Small intestine (tissue), 7 donors: ENCODE measurements around the gene FAU. TPM values are rescaled to one million over a fixed set of nuclear protein-coding genes. Genes with fewer than 3 reads are reported as not detected.
"Not testable (repeated sequence)": the region's sequence is repeated elsewhere in the genome, so short reads cannot be mapped to it uniquely, and the experiment has no call there.

Experiments
- DNase-seq, 2 donors: peaks; one replicate each; pipeline versions ENCODE4 v3.0.0 to v3.0.0-alpha.2; 2013
- FAIRE-seq: peaks from 2 replicates; lab custom pipeline; 2012; peaks lifted over from hg19 to GRCh38; lab: Jason Lieb, UNC
- H3K27ac ChIP-seq, 3 donors: one replicate each; pipeline ENCODE4 v1.5.1; 2013; ENCODE audit warnings: low read length in 2 of 3, mild to moderate bottlenecking in 2 of 3, control low read depth in 1 of 3, inconsistent platforms in 1 of 3, low read depth in 1 of 3, moderate library complexity in 1 of 3
- H3K27me3 ChIP-seq, 3 donors: one replicate each; pipeline ENCODE4 v1.6.1; 2013; ENCODE audit warnings: low read length in 3 of 3, inconsistent platforms in 1 of 3; ENCODE audit not compliant: control insufficient read depth in 3 of 3, insufficient read depth in 3 of 3
- H3K36me3 ChIP-seq, 3 donors: one replicate each; pipeline ENCODE4 v1.6.1; 2013; ENCODE audit warnings: low read length in 3 of 3, inconsistent platforms in 1 of 3, low read depth in 1 of 3, mild to moderate bottlenecking in 1 of 3, moderate library complexity in 1 of 3; ENCODE audit not compliant: control insufficient read depth in 3 of 3, insufficient read depth in 2 of 3
- H3K4me1 ChIP-seq, 3 donors: one replicate each; pipeline ENCODE4 v1.6.1; 2013; ENCODE audit warnings: low read length in 2 of 3, inconsistent platforms in 1 of 3, low read depth in 1 of 3, mild to moderate bottlenecking in 1 of 3, moderate library complexity in 1 of 3; ENCODE audit not compliant: control insufficient read depth in 3 of 3, insufficient read depth in 2 of 3
- H3K4me3 ChIP-seq, 3 donors: one replicate each; pipeline ENCODE4 v1.5.1; 2013; ENCODE audit warnings: low read length in 3 of 3, control low read depth in 1 of 3, inconsistent platforms in 1 of 3, low read depth in 1 of 3, mild to moderate bottlenecking in 1 of 3, moderate library complexity in 1 of 3
- H3K9me3 ChIP-seq, 2 donors: one replicate each; pipeline ENCODE4 v1.6.1; 2013; ENCODE audit warnings: low read depth in 1 of 2, low read length in 1 of 2; ENCODE audit not compliant: control insufficient read depth in 2 of 2, insufficient read depth in 1 of 2
- WGBS, 3 donors: extraction: QIAGEN DNeasy Blood & Tissue Kit; methylation state at CpG; one replicate each; pipeline ENCODE4 v1.1.7; 2013; 5-methylcytosine and 5-hydroxymethylcytosine counted together
- polyA plus RNA-seq, 4 donors: library from polyadenylated mRNA; stranded (reverse) in 3 of 4; unstranded in 1 of 4; fragments of 200-250 nt in 3 of 4; fragments of 120-200 nt in 1 of 4; gene quantifications; one replicate each; pipeline versions ENCODE4 v1.2.1 to v1.2.3, GENCODE V29; 2013
- donor health status: healthy with polysubstance abuse.
- donor health status: control.
- donor health status: control.
- donor health status: Bipolar disorder and iron deficiency.
- donor health status: healthy.

FAU gene
- polyA plus RNA-seq, 4 donors: 960 to 1,177 (median 1,066) TPM

GRCh38 chr11:65124480-65125196, 2.7 kb upstream of the FAU start:
- H3K36me3 ChIP-seq: peaks cover 18 to 64% (median 21%) of the 10 kb centered on the region in 3 donors
- no peak overlapping the region for H3K4me3 ChIP-seq
- peaks cover 0 to 13% (median 3%) of the 10 kb centered on the region in 3 donors for H3K4me1 ChIP-seq
- H3K27ac ChIP-seq: no peak overlapping the region
- WGBS, 3 donors: 85 to 90% (median 89%) methylated on average over 5 of the region's 5 CpGs
- no peaks in the 10 kb centered on the region for H3K27me3 ChIP-seq
- FAIRE-seq (no peak), DNase-seq (no peak)
- no peaks in the 10 kb centered on the region for H3K9me3 ChIP-seq

GRCh38 chr11:65121447-65121864, 478 bp downstream of the FAU start:
- H3K9me3 ChIP-seq: no peaks in the 10 kb centered on the region
- H3K36me3 ChIP-seq: peaks cover 4 to 52% (median 11%) of the 10 kb centered on the region in 3 donors
- H3K4me1 ChIP-seq: peaks cover 3 to 18% (median 4%) of the 10 kb centered on the region in 3 donors
- DNase-seq (peak; percentile 47 to 84), FAIRE-seq (no peak)
- H3K27me3 ChIP-seq: no peaks in the 10 kb centered on the region
- peak overlapping the region; percentile 69 to 83 (median 73) for H3K4me3 ChIP-seq
- 0 to 1% (median 1%) methylated on average over 22 of the region's 22 CpGs for WGBS, 3 donors
- H3K27ac ChIP-seq: peak overlapping the region; percentile 86 to 97 (median 88)

GRCh38 chr11:65120831-65121230, 1.1 kb downstream of the FAU start:
- H3K27ac ChIP-seq: peak overlapping the region; percentile 86 to 97 (median 88)
- H3K36me3 ChIP-seq: peaks cover 3 to 52% (median 11%) of the 10 kb centered on the region in 3 donors
- H3K4me1 ChIP-seq: peaks cover 3 to 22% (median 8%) of the 10 kb centered on the region in 3 donors
- peak overlapping the region in 2 of 3 donors; percentile 69 to 73 for H3K4me3 ChIP-seq
- WGBS, 3 donors: 53 to 76% (median 56%) methylated on average over 3 of the region's 3 CpGs
- DNase-seq (no peak), FAIRE-seq (no peak)
- H3K27me3 ChIP-seq: no peaks in the 10 kb centered on the region
- no peaks in the 10 kb centered on the region for H3K9me3 ChIP-seq

- H3K27me3 ChIP-seq: no peaks in the 10 kb centered on the region
- H3K4me1 ChIP-seq: peaks cover 3 to 24% (median 8%) of the 10 kb centered on the region in 3 donors
- H3K4me3 ChIP-seq: no peak overlapping the region
- FAIRE-seq (no peak), DNase-seq (peak in 1 of 2 donors; percentile 28)
- peaks cover 0 to 54% (median 11%) of the 10 kb centered on the region in 3 donors for H3K36me3 ChIP-seq
- H3K9me3 ChIP-seq: no peaks in the 10 kb centered on the region
- no peak overlapping the region for H3K27ac ChIP-seq
These were observed 2.3 kb downstream of the FAU start for GRCh38 chr11:65119670-65119995.

- Histone ChIP-seq H3K4me1 (peaks cover 3 to 26% (median 8%) of the 10 kb centered on the region in 3 donors), H3K36me3 (peaks cover 0 to 56% (median 11%) of the 10 kb centered on the region in 3 donors)
- not testable (repeated sequence) for FAIRE-seq, H3K27ac ChIP-seq, H3K9me3 ChIP-seq, H3K27me3 ChIP-seq, DNase-seq, H3K4me3 ChIP-seq
- WGBS, 3 donors: 86 to 91% (median 89%) methylated on average over 18 of the region's 18 CpGs
These were observed 2.9 kb downstream of the FAU start for GRCh38 chr11:65118891-65119669.

- no peaks in the 10 kb centered on the region for H3K9me3 ChIP-seq
- FAIRE-seq (no peak), DNase-seq (no peak)
- H3K27me3 ChIP-seq: no peaks in the 10 kb centered on the region
- peaks cover 0 to 58% (median 11%) of the 10 kb centered on the region in 3 donors for H3K36me3 ChIP-seq
- no peak overlapping the region for H3K4me3 ChIP-seq
- H3K27ac ChIP-seq: peak overlapping the region in 1 of 3 donors; percentile 79
- 82 to 85% (median 85%) methylated on average over 18 of the region's 18 CpGs for WGBS, 3 donors
- peaks cover 7 to 32% (median 8%) of the 10 kb centered on the region in 3 donors for H3K4me1 ChIP-seq
These were observed 3.7 kb downstream of the FAU start for GRCh38 chr11:65118097-65118837.

- Histone ChIP-seq H3K36me3 (peaks cover 0 to 58% (median 11%) of the 10 kb centered on the region in 3 donors), H3K9me3 (no peaks in the 10 kb centered on the region), H3K4me3 (peak within 1 kb of the TSS; percentile 61 to 87 (median 75)), H3K27ac (peak within 1 kb of the TSS; percentile 70 to 93 (median 79)), H3K4me1 (peaks cover 8 to 33% (median 13%) of the 10 kb centered on the region in 3 donors), H3K27me3 (no peaks in the 10 kb centered on the region)
- 0 to 1% (median 0%) methylated on average over 74 to 89 of the region's 89 CpGs for WGBS, 3 donors
- FAIRE-seq (no peak), DNase-seq (peak; percentile 99 to 100)
These were observed 4.5 kb downstream of the FAU start, which contains the start of gene ZNHIT2 for GRCh38 chr11:65117206-65118096. Gene ZNHIT2, minus strand, starts transcription at chr11:65117701. Its CDS starts 48 bp downstream, at chr11:65117653.
